Motor neuron (in vitro differentiated cells): Measurements from ENCODE around the gene KHDRBS1. TPM values are rescaled to one million over a fixed set of nuclear protein-coding genes. Genes with fewer than 3 reads are reported as not detected.
A peak's percentile ranks its signal among the peaks of the same experiment; 100 is the strongest.
"Not testable (repeated sequence)": the region's sequence is repeated elsewhere in the genome, so short reads cannot be mapped to it uniquely, and the experiment has no call there.

Experiments used
- ATAC-seq, 8 experiments: fragments of 200-7000 bp; cut with Tn5 transposase; replicated peaks in 6 of 8; 2 replicates each; pipeline ENCODE4 v1.8.0; 2021; ENCODE audit warnings: mild to moderate bottlenecking in 8 of 8, moderate library complexity in 8 of 8
- H3K27ac ChIP-seq, 2 donors: fragments of 250-450 bp; sonication (Bioruptor Pico); 2 replicates each; pipeline ENCODE4 v1.9.0; 2021; ENCODE audit warnings: antibody characterized with exemption in 2 of 2, mild to moderate bottlenecking in 2 of 2, moderate library complexity in 1 of 2
- H3K4me1 ChIP-seq, 2 donors: fragments of 250-450 bp; sonication (Bioruptor Pico); replicated peaks in 1 of 2; 2 replicates each; pipeline ENCODE4 v1.6.1; 2021; ENCODE audit warnings: antibody characterized with exemption in 2 of 2, mild to moderate bottlenecking in 2 of 2, moderate library complexity in 1 of 2
- H3K4me3 ChIP-seq, 5 donors: fragments of 250-450 bp; sonication (Bioruptor Pico); 2 replicates each; pipeline ENCODE4 v1.9.0; 2021; ENCODE audit warnings: antibody characterized with exemption in 5 of 5, mild to moderate bottlenecking in 5 of 5, moderate library complexity in 4 of 5
- WGBS, 10 experiments: fragments of 450-650 bp; shearing (Covaris generic); methylation state at CpG; one replicate each; pipeline ENCODE4 v1.0.0; 2022; 5-methylcytosine and 5-hydroxymethylcytosine counted together
- in situ Hi-C, 9 experiments: fragments of 400-800 bp; cut with MboI; loops; one replicate each; pipeline ENCODE4 v1.15.0; 2021; ENCODE audit warnings: low sequenced_read_pairs in 9 of 9, low pct_unique_long_range_greater_than_20kb in 2 of 9; ENCODE audit not compliant: unreplicated experiment in 9 of 9
- total RNA-seq, 8 experiments: library from RNA; unstranded; fragments of 300-600 nt; gene quantifications; 2 replicates each; pipeline versions ENCODE4 v1.2.3 to v1.2.4, GENCODE V29; 2022

The KHDRBS1 gene
- total RNA-seq, 8 experiments from 2014 or later = 41.9 to 242 (median 141) TPM

GRCh38 chr1:32073299-32074229 is 59.9 kb downstream of the KHDRBS1 start:
- Histone ChIP-seq H3K4me1 (peaks cover 13 to 15% of the 10 kb centered on the region in 2 donors), H3K4me3 (peak overlapping the region; percentile 59 to 85 (median 69)), H3K27ac (peak overlapping the region; percentile 95 to 98)
- 18 to 82% (median 62%) methylated on average over 3 to 13 of the region's 28 CpGs; no CpG with 5 or more reads in 2 of the 10 experiments for WGBS, 10 experiments
- in situ Hi-C loops = no loop called here
- peak in 4 of 8 experiments; percentile 12 to 58 (median 33) for ATAC-seq

- WGBS, 10 experiments = 93 to 98% (median 95%) methylated on average over 2 to 8 of the region's 9 CpGs; no CpG with 5 or more reads in 6 of the 10 experiments
- Histone ChIP-seq H3K4me3 (no peak overlapping the region), H3K27ac (no peak overlapping the region), H3K4me1 (peaks cover 13 to 15% of the 10 kb centered on the region in 2 donors)
- no peak for ATAC-seq
- in situ Hi-C loops = no loop called here
These were observed 61.2 kb downstream of the KHDRBS1 start for GRCh38 chr1:32074841-32075240.

DNA sequence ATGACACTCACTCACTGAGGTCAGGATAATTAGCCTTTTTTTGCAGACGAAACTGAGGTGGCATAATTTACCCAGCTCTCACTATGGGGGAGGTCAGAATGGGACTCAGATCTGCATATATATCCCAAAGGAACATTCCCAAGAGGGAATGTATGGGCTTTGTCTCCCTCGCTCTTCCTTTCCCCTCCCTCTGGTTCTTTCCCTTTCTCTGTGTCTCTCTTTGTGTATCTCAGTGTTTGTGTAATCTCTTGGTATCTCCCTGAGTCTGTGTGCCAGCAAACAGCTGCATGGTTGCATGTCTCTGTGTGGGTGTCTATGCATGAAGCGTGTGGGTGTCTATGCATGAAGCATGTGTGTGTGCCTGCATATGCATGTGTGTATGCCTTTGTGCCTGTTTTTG is 63.8 kb downstream of the KHDRBS1 start:
- H3K4me1 ChIP-seq = peaks cover 7% of the 10 kb centered on the region in 2 donors
- 40 to 100% (median 80%) methylated on average over 1 to 3 of the region's 3 CpGs; no CpG with 5 or more reads in 2 of the 10 experiments for WGBS, 10 experiments
- H3K4me3 ChIP-seq = no peak overlapping the region
- no peak overlapping the region for H3K27ac ChIP-seq
- in situ Hi-C loops = no loop called here
- no peak for ATAC-seq

DNA sequence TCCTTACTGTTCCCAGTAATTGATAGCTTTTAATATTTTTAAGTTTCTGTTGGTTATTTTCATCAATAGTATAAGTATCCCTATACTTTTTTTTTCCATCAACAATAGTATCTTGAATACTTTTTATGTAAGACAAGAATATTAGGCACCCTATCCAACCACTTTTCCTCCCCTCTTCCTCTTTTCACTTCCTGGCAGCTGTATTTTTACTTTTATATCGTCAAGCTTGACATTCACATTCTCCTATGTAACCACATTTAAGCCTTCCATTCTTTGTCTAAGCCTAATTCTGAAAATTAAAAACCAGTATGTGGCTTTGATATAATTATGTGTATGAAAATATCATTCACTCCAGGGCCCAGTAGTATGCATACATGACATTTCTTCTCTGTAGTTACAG is 68.4 kb downstream of the KHDRBS1 start:
- Histone ChIP-seq H3K4me3 (no peak overlapping the region), H3K27ac (no peak overlapping the region), H3K4me1 (no peaks in the 10 kb centered on the region)
- ATAC-seq = no peak
- in situ Hi-C loops = no loop called here
- 19 to 100% (median 91%) methylated on average over 1 of the region's 1 CpG; no CpG with 5 or more reads in 1 of the 10 experiments for WGBS, 10 experiments

DNA sequence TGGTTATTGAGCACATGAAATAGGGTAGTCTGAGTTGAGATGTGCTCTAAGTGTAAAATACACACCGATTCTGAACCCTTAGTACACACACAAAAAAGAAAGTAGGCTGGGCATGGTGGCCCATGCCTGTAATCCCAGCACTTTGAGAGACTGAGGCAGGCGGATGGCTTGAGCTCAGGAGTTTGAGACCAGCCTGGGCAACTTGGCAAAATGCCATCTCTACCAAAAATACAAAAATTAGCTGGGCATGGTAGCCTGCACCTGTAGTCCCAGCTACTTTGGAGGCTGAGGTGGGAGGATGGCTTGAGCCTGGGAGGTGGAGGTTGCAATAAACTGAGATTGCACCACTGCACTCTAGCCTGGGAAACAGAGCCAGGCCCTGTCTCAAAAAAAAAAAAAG is 72.7 kb downstream of the KHDRBS1 start:
- 83 to 100% (median 100%) methylated on average over 1 to 2 of the region's 2 CpGs; no CpG with 5 or more reads in 5 of the 10 experiments for WGBS, 10 experiments
- H3K4me3 ChIP-seq, in situ Hi-C loops: not testable (repeated sequence)

GRCh38 chr1:32091176-32091575 is 77.5 kb downstream of the KHDRBS1 start:
- WGBS, 10 experiments = 96 to 100% (median 99%) methylated on average over 2 to 7 of the region's 8 CpGs; no CpG with 5 or more reads in 4 of the 10 experiments
- Histone ChIP-seq H3K27ac (no peak overlapping the region), H3K4me3 (no peak overlapping the region), H3K4me1 (no peaks in the 10 kb centered on the region)
- peak in 1 of 8 experiments; percentile 7 for ATAC-seq
- in situ Hi-C loops = no loop called here

More for the DNA sequence above, 72.7 kb downstream of the KHDRBS1 start:
- H3K4me1 ChIP-seq, H3K27ac ChIP-seq, ATAC-seq: not testable (repeated sequence)

DNA sequence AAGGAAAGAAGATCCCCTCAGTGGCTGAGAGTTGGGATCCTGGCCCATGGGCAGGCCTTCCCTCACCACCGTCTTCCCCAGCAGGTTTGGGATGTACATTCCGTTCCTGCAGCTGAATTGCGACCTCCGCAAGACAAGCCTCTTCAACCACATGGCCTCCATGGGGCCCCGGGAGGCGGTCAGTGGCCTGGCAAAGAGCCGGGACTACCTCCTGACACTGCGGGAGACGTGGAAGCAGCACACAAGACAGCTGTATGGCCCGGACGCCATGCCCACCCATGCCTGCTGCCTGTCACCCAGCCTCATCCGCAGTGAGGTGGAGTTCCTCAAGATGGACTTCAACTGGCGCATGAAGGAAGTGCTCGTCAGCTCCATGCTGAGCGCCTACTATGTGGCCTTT is 77.9 kb downstream of the KHDRBS1 start:
- Histone ChIP-seq H3K27ac (no peak overlapping the region), H3K4me3 (no peak overlapping the region), H3K4me1 (no peaks in the 10 kb centered on the region)
- in situ Hi-C loops = no loop called here
- ATAC-seq = peak in 2 of 8 experiments; percentile 12 to 29
- 90 to 100% (median 96%) methylated on average over 1 to 8 of the region's 15 CpGs; no CpG with 5 or more reads in 3 of the 10 experiments for WGBS, 10 experiments

Other genes with a start within 250 kb of the KHDRBS1 start
- gene ADGRB2, start 249.5 kb upstream of the KHDRBS1 start, total RNA-seq = 10 to 100 TPM in 7 of 8 experiments, 1 to 10 TPM in 1; 3.7 to 60.2 (median 35.4) TPM
- 1 to 10 TPM in 3 of 8 experiments, under 1 TPM in 5; 0.05 to 4.0 (median 0.65) TPM for gene SPOCD1, start 197.8 kb upstream of the KHDRBS1 start, total RNA-seq
- gene PTP4A2, start 75.5 kb upstream of the KHDRBS1 start, total RNA-seq = 100 to 1,000 TPM in 7 of 8 experiments, 10 to 100 TPM in 1; 94.8 to 242 (median 200) TPM
- 10 to 100 TPM in 6 of 8 experiments, 1 to 10 TPM in 2; 6.2 to 25.8 (median 14.9) TPM for gene TMEM39B, start 59.1 kb downstream of the KHDRBS1 start, total RNA-seq
- 10 to 100 TPM; 35.3 to 53.4 (median 40.7) TPM for gene KPNA6, start 94.2 kb downstream of the KHDRBS1 start, total RNA-seq
- 10 to 100 TPM; 35.0 to 98.3 (median 60.4) TPM for gene TXLNA, start 165.8 kb downstream of the KHDRBS1 start, total RNA-seq
- 10 to 100 TPM; 14.6 to 92.6 (median 53.7) TPM for gene CCDC28B, start 186.7 kb downstream of the KHDRBS1 start, total RNA-seq
- 10 to 100 TPM in 1 of 8 experiments, 1 to 10 TPM in 6, under 1 TPM in 1; 0.97 to 13.7 (median 6.7) TPM for gene IQCC, start 191.8 kb downstream of the KHDRBS1 start, total RNA-seq
- 1 to 10 TPM in 3 of 8 experiments, under 1 TPM in 5; 0.25 to 3.7 (median 0.98) TPM for gene DCDC2B, start 195.2 kb downstream of the KHDRBS1 start, total RNA-seq
- 10 to 100 TPM; 15.1 to 31.8 (median 25.6) TPM for gene TMEM234, start 208.5 kb downstream of the KHDRBS1 start, total RNA-seq
- gene EIF3I, start 208.5 kb downstream of the KHDRBS1 start, total RNA-seq = 100 to 1,000 TPM; 174 to 366 (median 241) TPM
- 10 to 100 TPM in 2 of 8 experiments, 1 to 10 TPM in 2, under 1 TPM in 3, not detected in 1; 0.49 to 12.0 (median 2.2) TPM for gene FAM167B, start 233.4 kb downstream of the KHDRBS1 start, total RNA-seq
- gene LCK, start 237.4 kb downstream of the KHDRBS1 start, total RNA-seq = 1 to 10 TPM in 3 of 8 experiments, under 1 TPM in 1, not detected in 4; 0.63 to 1.4 (median 1.2) TPM